Mesenchymal stem cell (in vitro differentiated cells and primary cell): ENCODE results near the gene GATA2.

Source experiments
- DNase-seq: peaks from one replicate; pipeline ENCODE4 v3.0.0-alpha.2; 2013
- H2AFZ ChIP-seq: one replicate; pipeline ENCODE4 v1.6.1; 2013; ENCODE audit warnings: low read depth, mild to moderate bottlenecking, control low read depth, inconsistent platforms, low read length, moderate library complexity
- H2AK5ac ChIP-seq: 2 replicates; pipeline ENCODE4 v1.6.1; 2013; ENCODE audit warnings: low read length, moderate library complexity, mild to moderate bottlenecking, inconsistent platforms; ENCODE audit not compliant: severe bottlenecking
- H2BK120ac ChIP-seq: one replicate; pipeline ENCODE4 v1.6.1; 2013; ENCODE audit warnings: low read depth, mild to moderate bottlenecking, inconsistent platforms, low read length, moderate library complexity
- H2BK12ac ChIP-seq, 2 experiments: one replicate each; pipeline ENCODE4 v1.6.1; 2013; ENCODE audit warnings: inconsistent platforms in 2 of 2, low read length in 2 of 2, mild to moderate bottlenecking in 2 of 2, moderate library complexity in 2 of 2, control low read depth in 1 of 2
- H2BK15ac ChIP-seq: one replicate; pipeline ENCODE4 v1.6.1; 2013; ENCODE audit warnings: mild to moderate bottlenecking, low read depth, inconsistent platforms; ENCODE audit not compliant: poor library complexity, severe bottlenecking
- H2BK5ac ChIP-seq: 2 replicates; pipeline ENCODE4 v1.6.1; 2013; ENCODE audit warnings: low read depth, mild to moderate bottlenecking, low read length, control low read depth, inconsistent platforms; ENCODE audit not compliant: poor library complexity, severe bottlenecking
- H3K14ac ChIP-seq, 2 experiments: one replicate each; pipeline ENCODE4 v1.6.1; 2013; ENCODE audit warnings: inconsistent platforms in 2 of 2, low read length in 2 of 2, control low read depth in 1 of 2, mild to moderate bottlenecking in 1 of 2, moderate library complexity in 1 of 2
- H3K18ac ChIP-seq, 2 experiments: one replicate each; pipeline ENCODE4 v1.6.1; 2013; ENCODE audit warnings: inconsistent platforms in 2 of 2, low read length in 2 of 2, control low read depth in 1 of 2, low read depth in 1 of 2, mild to moderate bottlenecking in 1 of 2
- H3K23ac ChIP-seq, 2 experiments: one replicate each; pipeline ENCODE4 v1.6.1; 2013; ENCODE audit warnings: inconsistent platforms in 2 of 2, low read length in 2 of 2, mild to moderate bottlenecking in 2 of 2, moderate library complexity in 2 of 2, control low read depth in 1 of 2
- H3K27ac ChIP-seq: 2 replicates; pipeline ENCODE4 v1.5.1; 2013; ENCODE audit warnings: mild to moderate bottlenecking, moderate library complexity, low read length, control low read depth, inconsistent platforms; ENCODE audit not compliant: poor library complexity, severe bottlenecking
- H3K27me3 ChIP-seq, 2 experiments: 2 replicates each; pipeline versions ENCODE4 v1.6.1 to v1.7.0; 2013; ENCODE audit warnings: low read length in 2 of 2, mild to moderate bottlenecking in 2 of 2, moderate library complexity in 2 of 2, control low read depth in 1 of 2, inconsistent platforms in 1 of 2; ENCODE audit not compliant: control insufficient read depth in 1 of 2, insufficient read depth in 1 of 2
- H3K36me3 ChIP-seq, 2 experiments: 2 replicates each; pipeline versions ENCODE4 v1.6.1 to v1.7.0; 2013; ENCODE audit warnings: low read length in 2 of 2, control low read depth in 1 of 2, inconsistent platforms in 1 of 2, low read depth in 1 of 2, mild to moderate bottlenecking in 1 of 2; ENCODE audit not compliant: insufficient read depth in 2 of 2, control insufficient read depth in 1 of 2
- H3K4ac ChIP-seq, 2 experiments: one replicate each; pipeline ENCODE4 v1.6.1; 2013; ENCODE audit warnings: inconsistent platforms in 2 of 2, low read length in 2 of 2, mild to moderate bottlenecking in 2 of 2, moderate library complexity in 2 of 2, control low read depth in 1 of 2, low read depth in 1 of 2
- H3K4me1 ChIP-seq: 2 replicates; pipeline ENCODE4 v1.6.1; 2013; ENCODE audit warnings: low read depth, low read length, control low read depth; ENCODE audit not compliant: control insufficient read depth, insufficient read depth
- H3K4me2 ChIP-seq: 2 replicates; pipeline ENCODE4 v1.6.1; 2013; ENCODE audit warnings: low read length, mild to moderate bottlenecking, inconsistent platforms; ENCODE audit not compliant: poor library complexity, severe bottlenecking
- H3K4me3 ChIP-seq, 2 experiments: 2 replicates each; pipeline versions ENCODE4 v1.5.1 to v1.7.0; 2013; ENCODE audit warnings: low read length in 2 of 2, mild to moderate bottlenecking in 2 of 2, control low read depth in 1 of 2, low read depth in 1 of 2; ENCODE audit not compliant: insufficient read depth in 1 of 2
- H3K79me1 ChIP-seq: replicated peaks from 2 replicates; pipeline ENCODE4 v1.6.1; 2013; ENCODE audit warnings: mild to moderate bottlenecking, control low read depth, low read length, inconsistent platforms; ENCODE audit not compliant: poor library complexity, severe bottlenecking
- H3K9ac ChIP-seq: 2 replicates; pipeline ENCODE4 v1.7.0; 2013; ENCODE audit warnings: mild to moderate bottlenecking, low read length, moderate library complexity
- H3K9me3 ChIP-seq: 2 replicates; pipeline ENCODE4 v1.7.0; 2013; ENCODE audit warnings: mild to moderate bottlenecking, low read length; ENCODE audit not compliant: control insufficient read depth
- H4K8ac ChIP-seq: one replicate; pipeline ENCODE4 v1.6.1; 2013; ENCODE audit warnings: inconsistent platforms, mild to moderate bottlenecking, low read length, moderate library complexity
- H4K91ac ChIP-seq: one replicate; pipeline ENCODE4 v1.6.1; 2013; ENCODE audit warnings: mild to moderate bottlenecking, low read length, inconsistent platforms
- WGBS: methylation state at CpG from one replicate; pipeline ENCODE4 v1.1.7; 2013; ENCODE audit warnings: mixed read lengths; 5-methylcytosine and 5-hydroxymethylcytosine counted together

Gene GATA2

DNA sequence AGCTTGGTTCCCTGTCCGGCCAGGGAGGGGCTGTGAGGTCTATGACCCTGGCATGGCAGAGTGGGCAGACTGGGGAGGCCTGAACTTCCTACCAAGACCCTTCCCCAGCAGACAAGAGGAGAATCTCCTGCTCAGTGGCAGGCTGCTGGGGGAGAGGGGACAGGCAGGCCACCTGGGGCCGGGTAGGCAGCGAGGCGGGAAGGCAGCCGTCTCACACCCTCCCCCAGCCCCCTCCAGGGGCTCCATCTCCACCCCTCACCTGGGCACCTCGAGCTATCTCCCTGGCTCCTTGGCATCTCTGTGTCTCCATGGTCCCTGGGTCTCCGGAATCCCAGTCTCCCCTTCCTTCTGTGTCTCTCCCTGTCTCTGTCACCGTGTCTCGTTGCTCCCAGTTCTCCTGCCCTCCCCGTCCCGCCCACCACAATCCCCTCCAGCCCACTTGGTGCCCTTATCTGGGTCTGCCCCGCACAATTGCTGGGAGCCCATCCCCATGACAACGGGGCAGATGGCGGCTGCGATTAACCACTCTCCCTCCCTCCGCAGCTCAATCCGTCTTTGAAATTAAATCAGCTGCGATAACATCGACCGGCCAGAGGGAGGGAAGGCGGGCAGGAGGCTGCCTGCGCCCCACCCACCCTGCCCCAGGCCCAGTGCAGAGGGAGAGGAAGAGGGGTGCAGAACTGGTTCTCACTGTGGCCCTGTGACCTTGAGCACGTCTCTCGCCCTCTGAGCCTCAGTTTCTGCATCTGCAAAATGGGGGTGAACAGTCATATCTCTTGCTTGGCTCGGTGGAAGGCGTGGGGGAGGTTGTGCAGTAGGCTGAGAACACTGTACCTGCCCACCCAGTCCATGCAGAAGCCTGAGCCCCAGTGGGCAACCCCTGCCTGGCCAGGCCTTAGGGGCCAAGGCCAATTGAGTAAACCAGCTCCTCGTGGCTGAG lies 36.0 kb downstream of the GATA2 start:
- Histone ChIP-seq H3K79me1 (no peaks in the 10 kb centered on the region), H4K91ac (no peak overlapping the region), H3K4ac (no peak overlapping the region), H3K18ac (no peak overlapping the region), H2AK5ac (no peak overlapping the region), H3K4me2 (no peak overlapping the region), H3K27me3 (peaks cover 78 to 84% of the 10 kb centered on the region in 2 experiments), H3K23ac (no peak overlapping the region), H3K4me3 (no peak overlapping the region), H3K4me1 (no peaks in the 10 kb centered on the region), H2BK15ac (no peak overlapping the region), H3K27ac (no peak overlapping the region), H2AFZ (no peak overlapping the region), H2BK12ac (no peak overlapping the region), H3K9ac (no peak overlapping the region), H3K9me3 (no peaks in the 10 kb centered on the region), H3K36me3 (no peaks in the 10 kb centered on the region), H4K8ac (no peak overlapping the region), H3K14ac (no peak overlapping the region), H2BK5ac (no peak overlapping the region), H2BK120ac (no peak overlapping the region)
- no peak for DNase-seq
- 47% methylated on average over 26 of the region's 27 CpGs for WGBS

DNA sequence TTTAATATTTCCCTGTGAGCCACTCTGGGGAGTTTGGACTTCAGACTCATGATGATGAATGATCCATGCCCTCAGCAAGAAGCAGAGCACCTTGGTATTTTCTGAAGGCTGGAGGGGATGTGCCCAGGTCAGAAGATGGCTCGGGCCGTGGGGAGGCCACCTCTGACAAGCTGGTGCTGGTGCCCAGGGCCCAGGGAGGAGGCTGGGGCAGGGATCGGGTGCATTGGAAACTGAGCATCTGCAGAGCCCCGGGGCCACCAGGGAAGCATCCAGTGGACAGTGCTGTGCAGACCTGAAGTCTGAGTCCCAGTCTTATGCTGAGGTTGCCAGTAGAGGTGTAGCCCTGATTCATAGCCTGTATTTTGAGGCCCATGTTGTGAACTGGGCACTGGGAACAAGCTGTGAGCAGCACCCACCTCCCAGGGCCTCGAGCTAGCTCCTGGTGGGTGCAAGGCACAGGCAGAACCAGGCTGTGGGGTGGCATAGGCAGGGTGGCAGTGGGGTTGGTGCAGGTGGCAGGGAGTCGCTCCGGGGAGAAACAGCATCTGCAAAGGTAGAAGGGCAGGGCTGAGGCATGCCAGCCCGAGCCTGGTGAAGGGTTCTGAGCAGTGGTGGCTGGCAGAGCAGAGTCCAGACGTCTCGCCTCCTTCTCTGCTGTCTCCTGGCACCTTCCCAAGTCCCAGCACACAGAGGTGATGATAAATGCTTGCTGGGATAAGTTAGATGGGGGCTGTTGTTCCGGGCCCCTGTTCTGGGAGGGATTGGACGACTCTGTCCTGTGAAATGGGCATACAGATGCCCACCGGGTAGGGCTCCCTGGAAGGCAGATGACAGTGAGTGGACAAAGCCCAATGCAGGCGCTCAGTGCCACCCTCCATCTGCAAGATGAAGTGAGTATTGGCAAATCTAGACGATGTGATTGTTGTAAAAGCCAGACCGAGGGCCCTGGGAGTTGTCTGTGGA lies 36.9 kb downstream of the GATA2 start:
- 80% methylated on average over 13 of the region's 16 CpGs for WGBS
- Histone ChIP-seq H3K27me3 (peaks cover 83 to 89% of the 10 kb centered on the region in 2 experiments), H3K79me1 (no peaks in the 10 kb centered on the region), H3K14ac (no peak overlapping the region), H3K4ac (no peak overlapping the region), H3K4me3 (no peak overlapping the region), H4K8ac (no peak overlapping the region), H3K27ac (no peak overlapping the region), H2BK5ac (no peak overlapping the region), H3K9me3 (no peaks in the 10 kb centered on the region), H3K9ac (no peak overlapping the region), H4K91ac (no peak overlapping the region), H3K36me3 (no peaks in the 10 kb centered on the region), H2AK5ac (no peak overlapping the region), H3K23ac (no peak overlapping the region), H3K18ac (no peak overlapping the region), H3K4me2 (no peak overlapping the region), H2AFZ (no peak overlapping the region), H2BK15ac (no peak overlapping the region), H2BK120ac (no peak overlapping the region), H3K4me1 (no peaks in the 10 kb centered on the region), H2BK12ac (no peak overlapping the region)
- no peak for DNase-seq

DNA sequence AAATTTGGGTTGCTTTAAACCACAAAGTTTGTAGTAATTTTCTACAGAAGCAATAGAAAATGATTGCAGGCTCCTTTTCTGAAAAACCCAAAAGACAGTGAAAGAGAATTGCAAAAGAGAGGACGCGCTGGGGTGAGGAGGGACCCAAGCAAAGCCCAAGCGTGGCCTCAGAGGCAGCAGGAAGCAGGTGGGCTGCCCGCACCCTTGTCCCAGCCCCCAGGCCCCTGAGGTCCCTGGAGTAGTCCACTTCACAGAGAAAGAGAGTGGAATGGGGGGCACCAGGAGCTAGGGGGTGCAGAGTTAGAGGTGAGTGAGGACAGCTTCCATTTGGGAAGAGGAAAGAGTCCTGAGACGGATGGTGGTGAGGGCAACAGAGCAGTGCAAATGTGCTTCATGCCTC lies 37.9 kb downstream of the GATA2 start:
- no peak overlapping the region for H3K4me3 ChIP-seq
- H3K27ac ChIP-seq, result no peak overlapping the region
- H3K27me3 ChIP-seq, result peaks cover 88 to 95% of the 10 kb centered on the region in 2 experiments
- H3K18ac ChIP-seq, result no peak overlapping the region
- WGBS, result 93% methylated on average over 4 of the region's 5 CpGs
- H3K4me1 ChIP-seq, result no peaks in the 10 kb centered on the region
- no peak overlapping the region for H2BK5ac ChIP-seq
- no peaks in the 10 kb centered on the region for H3K9me3 ChIP-seq
- H2AK5ac ChIP-seq, result no peak overlapping the region
- H2BK12ac ChIP-seq, result no peak overlapping the region
- H2BK120ac ChIP-seq, result no peak overlapping the region
- no peak overlapping the region for H3K9ac ChIP-seq
- H3K79me1 ChIP-seq, result no peaks in the 10 kb centered on the region
- no peak overlapping the region for H4K8ac ChIP-seq
- no peak for DNase-seq
- no peak overlapping the region for H3K14ac ChIP-seq
- no peak overlapping the region for H3K23ac ChIP-seq
- H2AFZ ChIP-seq, result no peak overlapping the region
- H3K4me2 ChIP-seq, result no peak overlapping the region
- H4K91ac ChIP-seq, result no peak overlapping the region
- H2BK15ac ChIP-seq, result no peak overlapping the region
- H3K4ac ChIP-seq, result no peak overlapping the region
- no peaks in the 10 kb centered on the region for H3K36me3 ChIP-seq

DNA sequence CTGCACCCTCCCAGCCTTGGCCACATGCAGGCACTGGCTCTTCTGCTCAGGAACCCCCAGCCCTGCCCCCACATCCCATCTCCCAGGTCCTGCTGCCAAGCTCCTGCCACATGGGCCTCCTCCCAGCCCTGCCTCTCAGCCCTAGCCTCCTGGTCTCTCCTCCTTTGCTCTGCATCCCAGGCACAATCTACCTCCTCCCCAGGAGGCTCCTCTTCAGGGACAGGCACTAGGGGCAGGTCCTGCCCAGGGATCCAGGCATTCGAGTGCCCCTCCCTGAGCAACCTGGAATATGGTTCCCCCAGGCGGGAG lies 38.7 kb downstream of the GATA2 start:
- 85% methylated on average over 2 of the region's 2 CpGs for WGBS
- peaks cover 85 to 95% of the 10 kb centered on the region in 2 experiments for H3K27me3 ChIP-seq
- no peaks in the 10 kb centered on the region for H3K79me1 ChIP-seq

More for the DNA sequence above, 38.7 kb downstream of the GATA2 start:
- DNase-seq, result no peak
- H3K4me1 ChIP-seq, result no peaks in the 10 kb centered on the region
- H3K9ac ChIP-seq, result no peak overlapping the region
- no peak overlapping the region for H2BK15ac ChIP-seq
- no peak overlapping the region for H2BK12ac ChIP-seq
- no peak overlapping the region for H2BK120ac ChIP-seq
- no peak overlapping the region for H3K4me2 ChIP-seq
- no peak overlapping the region for H2BK5ac ChIP-seq
- no peak overlapping the region for H3K27ac ChIP-seq
- H4K8ac ChIP-seq, result no peak overlapping the region
- no peak overlapping the region for H3K4me3 ChIP-seq
- no peak overlapping the region for H2AK5ac ChIP-seq
- H3K9me3 ChIP-seq, result no peaks in the 10 kb centered on the region
- no peak overlapping the region for H4K91ac ChIP-seq
- H3K36me3 ChIP-seq, result no peaks in the 10 kb centered on the region
- H3K4ac ChIP-seq, result no peak overlapping the region
- no peak overlapping the region for H3K18ac ChIP-seq
- no peak overlapping the region for H3K14ac ChIP-seq
- H3K23ac ChIP-seq, result no peak overlapping the region
- H2AFZ ChIP-seq, result no peak overlapping the region
